Parathyroid adenoma (tissue), 2 donors: ENCODE measurements around the gene GREM1.

ENCODE experiments used
- H2AFZ ChIP-seq: fragments of 300-600 bp; sonication (generic); one replicate; pipeline ENCODE4 v1.7.0; 2017; ENCODE audit warnings: antibody characterized with exemption, mild to moderate bottlenecking
- H3K27ac ChIP-seq: fragments of 300-600 bp; sonication (generic); one replicate; pipeline ENCODE4 v1.7.0; 2017
- H3K27me3 ChIP-seq: fragments of 300-600 bp; sonication (generic); one replicate; pipeline ENCODE4 v1.7.0; 2017; ENCODE audit warnings: low read length; ENCODE audit not compliant: control insufficient read depth, insufficient read depth
- H3K36me3 ChIP-seq: fragments of 300-600 bp; sonication (generic); one replicate; pipeline ENCODE4 v1.7.0; 2017; ENCODE audit warnings: low read length; ENCODE audit not compliant: control insufficient read depth, insufficient read depth
- H3K4me1 ChIP-seq: fragments of 300-600 bp; sonication (generic); one replicate; pipeline ENCODE4 v1.7.0; 2017; ENCODE audit warnings: control low read depth
- H3K4me2 ChIP-seq: fragments of 300-600 bp; sonication (generic); one replicate; pipeline ENCODE4 v1.7.0; 2017; ENCODE audit warnings: low read length
- H3K4me3 ChIP-seq: fragments of 300-600 bp; sonication (generic); one replicate; pipeline ENCODE4 v1.7.0; 2017; ENCODE audit warnings: low read depth, low read length
- H3K79me2 ChIP-seq: fragments of 300-600 bp; sonication (generic); one replicate; pipeline ENCODE4 v1.7.0; 2017; ENCODE audit warnings: control low read depth
- H3K9ac ChIP-seq: fragments of 300-600 bp; sonication (generic); one replicate; pipeline ENCODE4 v1.7.0; 2017; ENCODE audit warnings: mild to moderate bottlenecking
- H3K9me3 ChIP-seq: fragments of 300-600 bp; sonication (generic); one replicate; pipeline ENCODE4 v1.7.0; 2017; ENCODE audit warnings: low read length; ENCODE audit not compliant: control insufficient read depth
- TF ChIP-seq, protein P1 (sequence below): fragments of 300-600 bp; sonication (generic); IDR thresholded peaks from one replicate; pipeline ENCODE4 v1.7.0; 2017; ENCODE audit warnings: antibody characterized with exemption, mild to moderate bottlenecking
- donor health status: primary hyperparathyroidism.

GREM1 gene

DNA sequence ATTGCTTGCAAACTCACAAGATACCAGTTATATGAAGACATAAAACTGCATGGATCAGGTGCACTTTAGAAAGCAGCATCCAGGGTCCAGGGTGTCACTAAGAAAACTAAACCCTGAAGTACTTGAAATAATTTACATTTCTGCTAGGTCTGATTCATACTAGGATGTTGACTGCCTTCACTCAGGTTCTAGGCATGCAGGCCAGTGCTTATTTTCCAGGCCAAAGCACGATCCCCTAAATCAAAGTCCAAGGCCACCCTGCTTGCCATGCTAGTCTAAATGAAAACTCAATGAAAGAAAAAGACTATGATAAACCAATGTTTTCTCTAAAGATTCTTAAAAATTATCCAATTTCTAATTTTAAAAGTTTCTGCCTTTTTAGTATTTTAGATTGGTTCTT lies 49.4 kb downstream of the GREM1 start:
- Histone ChIP-seq H3K36me3 (no peaks in the 10 kb centered on the region), H3K27me3 (no peaks in the 10 kb centered on the region), H3K9me3 (no peaks in the 10 kb centered on the region), H3K4me2 (no peak overlapping the region), H3K79me2 (no peaks in the 10 kb centered on the region), H3K27ac (no peak overlapping the region), H3K4me1 (no peaks in the 10 kb centered on the region), H2AFZ (no peak overlapping the region), H3K9ac (no peak overlapping the region), H3K4me3 (no peak overlapping the region)
- TF ChIP-seq, protein P1, sequence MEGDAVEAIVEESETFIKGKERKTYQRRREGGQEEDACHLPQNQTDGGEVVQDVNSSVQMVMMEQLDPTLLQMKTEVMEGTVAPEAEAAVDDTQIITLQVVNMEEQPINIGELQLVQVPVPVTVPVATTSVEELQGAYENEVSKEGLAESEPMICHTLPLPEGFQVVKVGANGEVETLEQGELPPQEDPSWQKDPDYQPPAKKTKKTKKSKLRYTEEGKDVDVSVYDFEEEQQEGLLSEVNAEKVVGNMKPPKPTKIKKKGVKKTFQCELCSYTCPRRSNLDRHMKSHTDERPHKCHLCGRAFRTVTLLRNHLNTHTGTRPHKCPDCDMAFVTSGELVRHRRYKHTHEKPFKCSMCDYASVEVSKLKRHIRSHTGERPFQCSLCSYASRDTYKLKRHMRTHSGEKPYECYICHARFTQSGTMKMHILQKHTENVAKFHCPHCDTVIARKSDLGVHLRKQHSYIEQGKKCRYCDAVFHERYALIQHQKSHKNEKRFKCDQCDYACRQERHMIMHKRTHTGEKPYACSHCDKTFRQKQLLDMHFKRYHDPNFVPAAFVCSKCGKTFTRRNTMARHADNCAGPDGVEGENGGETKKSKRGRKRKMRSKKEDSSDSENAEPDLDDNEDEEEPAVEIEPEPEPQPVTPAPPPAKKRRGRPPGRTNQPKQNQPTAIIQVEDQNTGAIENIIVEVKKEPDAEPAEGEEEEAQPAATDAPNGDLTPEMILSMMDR, result no peak

DNA sequence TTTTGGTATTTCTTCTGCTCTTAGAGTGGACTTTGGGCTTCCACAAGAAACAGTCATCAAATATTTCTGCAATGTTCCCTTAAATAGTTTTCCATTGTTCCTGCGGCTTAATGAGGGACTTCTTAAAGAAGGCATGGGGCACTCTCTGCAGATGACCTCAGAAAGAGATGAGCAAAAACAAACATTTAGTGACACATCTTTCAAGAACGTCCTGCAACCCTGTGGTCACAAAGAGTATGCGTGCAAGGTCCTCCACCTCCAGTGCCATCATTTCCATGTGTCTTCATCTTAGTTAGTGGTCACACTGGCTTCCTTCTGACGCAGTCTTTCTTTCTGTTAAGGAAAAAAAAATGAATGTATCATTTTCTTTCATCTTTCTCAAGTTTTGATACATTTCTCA lies 56.2 kb downstream of the GREM1 start:
- H2AFZ ChIP-seq, result no peak overlapping the region
- H3K4me2 ChIP-seq, result no peak overlapping the region
- H3K9ac ChIP-seq, result no peak overlapping the region
- no peak overlapping the region for H3K27ac ChIP-seq
- no peak overlapping the region for H3K4me3 ChIP-seq
- no peaks in the 10 kb centered on the region for H3K4me1 ChIP-seq
- H3K27me3 ChIP-seq, result no peaks in the 10 kb centered on the region
- no peaks in the 10 kb centered on the region for H3K36me3 ChIP-seq
- TF ChIP-seq, protein P1, result no peak
- H3K9me3 ChIP-seq, result no peaks in the 10 kb centered on the region
- no peaks in the 10 kb centered on the region for H3K79me2 ChIP-seq

DNA sequence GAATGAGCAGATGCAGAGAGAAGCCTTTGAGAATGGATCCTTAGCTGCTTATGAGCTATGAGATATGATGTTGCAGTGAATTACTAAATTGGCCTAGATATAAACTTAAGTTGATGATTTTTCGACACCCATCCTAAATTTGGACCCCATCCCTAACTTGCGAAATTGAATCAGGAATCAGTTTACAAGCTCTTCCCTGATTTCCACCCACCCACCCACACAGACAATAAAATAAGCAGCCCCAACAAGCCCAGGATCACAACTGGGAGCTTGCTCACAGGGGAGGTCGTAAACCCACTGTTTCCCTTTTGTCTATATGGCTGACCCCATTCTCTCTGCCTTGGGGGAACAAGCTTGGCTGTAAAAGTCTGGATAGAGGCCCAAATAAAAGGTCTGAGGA lies 57.3 kb downstream of the GREM1 start:
- Histone ChIP-seq H3K79me2 (no peaks in the 10 kb centered on the region), H2AFZ (no peak overlapping the region), H3K9ac (no peak overlapping the region), H3K27ac (no peak overlapping the region), H3K4me3 (no peak overlapping the region), H3K4me1 (no peaks in the 10 kb centered on the region), H3K27me3 (no peaks in the 10 kb centered on the region), H3K4me2 (no peak overlapping the region), H3K36me3 (no peaks in the 10 kb centered on the region), H3K9me3 (no peaks in the 10 kb centered on the region)
- TF ChIP-seq, protein P1, result no peak

DNA sequence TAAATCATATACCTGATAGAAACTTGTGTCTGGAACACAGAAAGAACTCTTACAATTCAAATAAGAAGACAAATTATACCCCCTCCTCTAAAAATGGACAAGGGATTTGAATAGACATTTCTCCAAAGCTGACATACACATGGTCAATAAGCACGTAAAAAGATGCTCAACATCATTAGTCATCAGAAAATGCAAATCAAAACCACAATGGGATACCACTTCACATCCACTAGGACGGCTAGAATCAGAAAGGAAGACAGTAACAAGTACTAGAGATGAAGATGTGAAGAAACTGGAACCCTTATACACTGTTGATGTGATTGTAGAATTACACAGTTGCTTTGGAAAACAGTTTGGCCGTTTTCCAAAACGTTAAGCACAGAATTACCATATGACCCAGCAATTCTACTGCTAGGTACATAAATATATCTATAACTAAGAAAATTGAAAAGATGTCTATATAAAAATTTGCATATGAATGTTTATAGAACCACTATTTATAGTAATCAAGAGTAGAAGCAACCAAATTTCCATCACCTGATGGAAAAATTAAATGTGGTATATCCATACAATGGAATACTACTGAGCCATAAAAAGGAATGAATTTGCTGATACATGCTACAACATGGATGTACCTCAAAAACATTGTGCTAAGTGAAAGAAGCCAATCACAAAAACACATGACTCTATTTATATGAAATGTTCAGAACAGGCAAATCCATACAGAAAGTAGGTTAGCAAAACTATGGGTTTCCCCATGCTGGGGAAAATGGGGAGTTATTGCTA lies 60.8 kb downstream of the GREM1 start:
- Histone ChIP-seq H3K4me2 (no peak overlapping the region), H3K36me3 (no peaks in the 10 kb centered on the region), H3K79me2 (no peaks in the 10 kb centered on the region), H3K4me1 (no peaks in the 10 kb centered on the region), H3K27me3 (no peaks in the 10 kb centered on the region), H3K27ac (no peak overlapping the region), H3K9ac (no peak overlapping the region), H2AFZ (no peak overlapping the region), H3K9me3 (no peaks in the 10 kb centered on the region), H3K4me3 (no peak overlapping the region)
- TF ChIP-seq, protein P1, result no peak

DNA sequence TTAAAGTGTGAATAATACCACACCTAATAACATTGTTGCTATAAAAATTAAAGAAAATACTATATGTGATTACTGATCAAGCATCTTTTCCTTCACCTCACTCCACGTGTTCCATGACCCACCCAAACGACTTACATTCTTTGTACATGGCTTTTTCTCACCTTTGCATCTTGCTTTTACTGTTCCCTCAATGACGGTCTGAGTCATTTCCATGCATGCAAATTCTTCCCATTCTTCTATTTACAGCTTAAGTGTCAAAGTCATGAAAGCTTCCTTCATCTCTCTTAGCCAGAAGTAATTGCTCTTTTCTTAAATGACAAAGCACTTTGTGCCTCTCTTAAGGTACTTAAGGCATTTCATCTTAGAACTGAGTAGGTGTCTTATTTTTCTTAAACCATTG lies 64.0 kb downstream of the GREM1 start:
- H3K9ac ChIP-seq, result no peak overlapping the region
- no peaks in the 10 kb centered on the region for H3K9me3 ChIP-seq
- H3K79me2 ChIP-seq, result no peaks in the 10 kb centered on the region
- no peak overlapping the region for H3K4me2 ChIP-seq
- H2AFZ ChIP-seq, result no peak overlapping the region
- H3K4me3 ChIP-seq, result no peak overlapping the region
- TF ChIP-seq, protein P1, result no peak
- H3K27me3 ChIP-seq, result no peaks in the 10 kb centered on the region
- H3K4me1 ChIP-seq, result no peaks in the 10 kb centered on the region
- no peak overlapping the region for H3K27ac ChIP-seq
- no peaks in the 10 kb centered on the region for H3K36me3 ChIP-seq
